ENCODE data around the gene PDE12.
"Not testable (repeated sequence)": the region's sequence is repeated elsewhere in the genome, so short reads cannot be mapped to it uniquely, and the experiment has no call there.

The PDE12 gene

DNA sequence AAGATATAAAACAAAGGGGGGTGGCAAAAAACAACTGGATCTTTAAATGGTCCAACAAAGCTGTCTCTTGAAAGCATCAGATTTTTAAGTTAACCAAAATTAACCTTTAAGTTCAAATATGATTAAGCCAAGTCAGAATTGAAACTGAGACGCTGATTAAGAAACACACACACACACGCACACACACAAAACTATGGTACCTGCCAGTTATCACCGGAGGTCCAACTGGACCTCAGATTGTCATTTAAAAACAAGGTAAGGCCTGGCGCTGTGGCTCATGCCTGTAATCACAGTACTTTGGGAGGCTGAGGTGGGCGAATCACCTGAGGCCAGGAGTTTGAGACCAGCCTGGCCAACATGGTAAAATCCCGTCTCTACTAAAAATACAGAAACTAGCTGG, 30.7 kb downstream of the PDE12 start:
- DNase-seq = no peak

DNA sequence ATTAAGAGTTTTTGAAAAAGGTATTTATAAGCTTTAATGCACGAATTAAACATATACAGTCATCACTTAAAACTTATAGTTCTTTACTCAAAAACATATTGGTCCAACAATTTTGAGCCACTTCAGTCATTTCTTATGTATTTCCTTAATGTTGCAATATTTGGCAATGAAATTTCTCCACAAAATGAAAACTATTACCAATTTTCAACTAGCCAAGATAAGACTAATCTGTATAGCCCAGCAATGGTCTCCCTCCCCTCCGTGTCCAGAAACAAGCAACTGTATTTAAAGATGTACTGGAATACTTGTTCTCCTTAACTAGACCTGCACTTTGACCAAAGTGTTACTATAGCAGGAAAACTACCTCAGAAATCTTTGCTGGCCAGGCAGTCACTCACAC, 31.8 kb downstream of the PDE12 start:
- no peak for DNase-seq

DNA sequence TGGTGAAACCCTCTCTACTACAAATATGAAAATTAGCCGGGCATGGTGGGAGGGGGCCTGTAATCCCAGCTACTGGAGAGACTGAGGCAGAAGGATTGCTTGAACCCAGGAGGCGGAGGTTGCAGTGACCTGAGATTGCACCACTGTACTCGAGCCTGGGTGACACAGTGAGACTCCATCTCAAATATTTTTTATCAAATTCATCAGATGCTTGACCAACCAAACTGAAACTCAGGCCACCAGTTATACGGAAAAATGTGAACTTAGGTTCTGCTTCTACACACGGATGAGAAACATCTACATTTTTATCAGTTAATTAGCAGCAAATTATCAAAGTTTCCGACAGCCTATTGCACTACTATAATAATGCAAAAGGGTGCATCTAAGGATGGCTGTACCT, 36.2 kb downstream of the PDE12 start:
- DNase-seq = no peak

DNA sequence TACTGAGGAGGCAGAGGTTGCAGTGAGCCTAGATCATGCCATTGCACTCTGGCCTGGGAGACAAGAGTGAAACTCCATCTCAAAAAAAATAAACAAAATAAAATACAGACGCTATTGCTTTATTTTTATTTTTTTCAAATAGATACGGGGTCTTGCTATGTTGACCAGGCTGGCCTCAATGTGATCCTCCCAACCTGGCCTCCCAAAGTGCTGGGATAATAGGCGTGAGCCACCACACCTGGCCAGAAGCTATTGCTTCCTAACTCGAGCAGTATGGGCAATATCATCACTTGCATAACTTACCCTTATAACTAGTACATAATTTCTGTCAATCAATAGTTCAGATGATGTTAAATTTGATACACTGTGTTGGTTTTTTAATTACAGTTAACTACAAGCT, 38.1 kb downstream of the PDE12 start:
- DNase-seq = no peak

DNA sequence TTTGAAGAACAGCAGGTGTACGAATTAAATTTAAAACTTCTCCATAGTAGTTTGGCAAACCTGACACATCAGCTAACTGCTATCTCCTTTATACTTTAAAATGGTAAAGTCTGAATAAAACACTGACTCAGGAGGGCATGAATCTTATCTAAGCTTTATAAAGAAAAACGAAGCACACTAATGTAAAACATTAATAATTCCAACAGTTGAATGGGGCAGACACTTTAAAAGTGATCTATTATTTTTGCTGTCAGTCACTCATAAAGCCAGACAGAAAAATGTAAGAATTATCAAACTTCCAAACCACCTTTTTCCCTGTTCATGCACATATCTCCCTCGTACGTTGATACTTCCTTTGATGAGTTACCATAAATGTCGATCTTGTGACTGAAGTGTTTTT, 38.5 kb downstream of the PDE12 start:
- DNase-seq = no peak

DNA sequence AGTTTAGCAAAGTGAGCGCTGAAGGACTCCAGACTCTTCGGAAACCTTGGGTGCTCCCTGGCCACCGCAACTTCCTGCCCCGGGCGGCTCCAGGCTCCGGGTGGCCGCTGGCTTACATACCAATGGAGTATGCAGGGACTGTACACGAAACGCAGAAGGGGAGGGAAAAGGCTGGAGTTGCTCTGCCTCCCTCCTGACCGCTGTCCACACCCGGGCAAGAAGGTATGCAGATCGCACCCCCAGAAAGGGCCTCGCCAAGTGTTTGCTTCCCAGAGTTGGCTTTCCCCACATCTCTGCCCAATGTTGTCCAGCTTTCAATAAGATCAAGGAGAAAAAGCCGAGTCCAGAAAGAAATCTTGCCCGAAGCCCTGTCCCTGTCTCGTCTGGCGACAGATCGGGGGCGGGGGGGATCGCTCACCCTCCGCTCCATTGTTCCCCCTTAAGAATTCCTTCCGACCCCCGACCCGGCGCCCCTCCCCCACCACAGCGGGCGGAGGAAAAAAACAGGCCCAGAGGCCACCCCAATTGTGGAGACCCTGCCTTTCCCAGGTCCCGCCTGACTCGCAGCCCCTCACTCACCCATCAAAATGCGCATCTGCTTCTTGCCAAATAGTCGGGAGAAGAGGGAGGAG, 40.5 kb downstream of the PDE12 start:
- DNase-seq = no peak

DNA sequence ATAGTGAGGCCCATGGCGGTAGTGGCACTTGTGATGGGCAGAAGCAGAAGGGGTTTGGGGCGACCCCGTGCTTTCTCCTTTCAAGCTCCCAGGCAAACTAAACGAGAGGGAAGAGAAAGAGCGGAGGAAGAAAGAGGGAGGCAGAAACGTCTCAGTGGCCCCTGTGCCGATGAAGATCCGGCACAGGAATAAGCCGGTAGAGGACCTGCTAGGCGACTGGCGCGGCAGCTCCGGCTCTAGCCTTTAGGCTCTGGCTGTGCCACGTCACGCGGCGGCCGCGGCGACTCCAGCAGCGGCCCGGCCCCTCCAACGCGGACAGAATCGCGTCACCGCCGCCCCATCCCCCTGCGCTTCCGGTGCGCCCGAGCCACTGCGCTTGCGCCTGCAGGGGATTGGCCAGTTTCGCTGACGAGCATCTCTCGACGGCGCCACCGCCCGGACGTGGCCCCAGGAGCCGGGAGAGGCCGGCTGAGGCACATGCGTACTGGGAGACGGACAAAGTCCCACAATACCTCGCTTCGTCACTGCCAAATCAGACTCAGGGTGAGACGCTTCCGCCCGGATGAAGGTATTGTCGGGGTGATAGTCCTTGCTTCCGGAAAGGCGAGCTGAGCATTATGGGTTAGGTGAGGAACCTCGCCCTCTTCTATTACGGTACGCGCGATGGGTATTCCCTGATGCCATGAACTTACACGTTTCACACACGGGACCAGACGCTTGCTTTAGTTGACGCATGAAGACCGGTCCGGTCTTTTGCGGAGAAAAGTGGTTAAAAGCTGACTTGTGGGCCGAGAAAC, 41.3 kb downstream of the PDE12 start, which contains the start of gene ARF4:
Gene ARF4 (minus strand): TSS at position 218 of the 797 bp plus-strand sequence. CDS start 204 bp downstream, at position 14.
- peak; percentile 87 for DNase-seq

DNA sequence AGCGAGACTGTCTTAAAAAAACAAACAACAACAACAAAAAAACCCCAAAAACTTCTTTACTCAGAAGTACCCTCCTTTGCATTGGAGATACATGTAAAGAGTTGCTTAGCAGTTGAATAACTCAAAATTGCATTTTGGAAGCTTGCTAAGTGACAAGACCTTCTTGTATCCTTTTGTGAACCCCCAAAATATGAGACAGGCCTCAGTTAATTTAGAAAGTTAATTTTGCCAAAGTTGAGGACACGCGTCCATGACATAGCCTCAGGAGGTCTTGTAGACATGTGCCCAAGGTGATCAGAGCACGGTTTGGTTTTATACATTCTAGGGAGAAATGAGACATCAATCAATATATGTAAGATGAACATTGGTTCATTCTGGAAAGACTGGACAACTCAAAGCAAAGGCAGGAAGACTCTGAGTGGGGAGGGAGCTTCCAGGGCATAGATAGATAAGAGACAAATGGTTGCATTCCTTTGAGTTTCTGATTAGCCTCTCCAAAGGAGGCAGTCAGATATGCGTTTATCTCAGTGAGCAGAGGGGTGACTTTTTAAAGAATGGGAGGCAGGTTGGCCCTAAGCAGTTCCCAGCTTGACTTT, 42.8 kb downstream of the PDE12 start:
- no peak for DNase-seq

DNA sequence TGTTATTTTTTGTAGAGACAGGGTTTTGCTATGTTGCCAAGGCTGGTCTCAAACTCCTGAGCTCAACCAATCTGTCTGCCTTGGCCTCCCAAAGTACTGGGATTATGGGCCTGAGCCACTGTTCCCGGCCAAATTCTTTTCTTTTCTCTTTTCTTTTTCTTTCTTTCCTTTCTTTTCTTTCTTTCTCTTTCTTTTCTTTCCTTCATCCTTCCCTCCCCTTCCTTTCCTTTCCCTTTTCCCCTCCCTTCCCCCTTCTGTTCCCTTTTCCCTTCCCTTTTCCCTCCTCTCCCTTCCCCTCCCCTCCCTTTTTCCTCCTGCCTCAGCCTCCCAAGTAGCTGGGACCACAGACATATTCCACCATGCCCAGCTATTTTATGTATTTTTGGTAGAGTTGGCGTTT, 44.1 kb downstream of the PDE12 start:
- DNase-seq = no peak

DNA sequence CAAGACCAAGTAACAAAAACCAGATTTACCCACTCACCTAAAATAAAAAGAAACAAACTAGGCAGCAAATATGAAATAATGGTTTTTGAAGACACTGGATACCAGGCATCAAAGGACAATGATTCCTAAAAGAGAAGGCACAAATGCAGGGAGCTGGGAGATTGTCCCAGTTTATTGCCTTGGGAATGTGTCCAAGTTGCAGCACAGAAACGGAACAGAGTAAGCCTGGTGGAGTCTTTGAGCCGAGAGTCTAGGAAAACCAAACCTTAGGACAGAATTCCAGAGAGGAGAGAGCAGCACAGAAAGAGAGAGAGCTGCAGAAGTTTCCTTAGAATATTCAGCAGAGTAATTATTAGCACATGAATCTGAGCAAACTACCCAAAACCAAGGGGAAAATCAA, 48.9 kb downstream of the PDE12 start:
- DNase-seq = no peak

DNA sequence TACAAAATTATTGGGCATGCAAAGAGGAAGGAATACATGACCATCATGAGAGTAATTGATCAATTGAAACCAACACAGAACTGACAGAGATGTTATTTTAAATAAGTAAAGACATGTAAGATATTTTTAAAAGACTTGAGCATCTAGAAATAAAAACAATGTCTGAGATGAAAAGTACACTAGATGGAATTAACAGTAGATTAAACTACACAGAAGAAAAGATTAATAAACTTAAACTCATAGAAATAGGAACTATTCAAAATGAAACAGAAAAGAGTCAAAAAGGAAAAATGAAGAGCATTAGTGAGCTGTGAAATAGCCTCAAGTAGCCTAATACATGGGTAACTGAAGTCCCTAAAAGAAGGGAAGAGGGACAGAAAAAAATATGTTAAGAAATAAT, 49.6 kb downstream of the PDE12 start:
- DNase-seq = no peak

DNA sequence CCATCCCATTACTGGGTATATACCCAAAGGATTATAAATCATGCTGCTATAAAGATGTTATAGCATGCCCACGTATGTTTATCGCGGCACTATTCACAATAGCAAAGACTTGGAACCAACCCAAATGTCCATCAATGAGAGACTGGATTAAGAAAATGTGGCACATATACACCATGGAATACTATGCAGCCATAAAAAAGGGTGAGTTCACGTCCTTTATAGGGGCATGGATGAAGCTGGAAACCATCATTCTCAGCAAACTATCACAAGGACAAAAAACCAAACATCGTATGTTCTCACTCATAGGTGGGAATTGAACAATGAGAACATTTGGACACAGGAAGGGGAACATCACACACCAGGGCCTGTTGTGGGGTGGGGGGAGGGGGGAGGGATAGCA, 55.8 kb downstream of the PDE12 start:
- not testable (repeated sequence) for DNase-seq

DNA sequence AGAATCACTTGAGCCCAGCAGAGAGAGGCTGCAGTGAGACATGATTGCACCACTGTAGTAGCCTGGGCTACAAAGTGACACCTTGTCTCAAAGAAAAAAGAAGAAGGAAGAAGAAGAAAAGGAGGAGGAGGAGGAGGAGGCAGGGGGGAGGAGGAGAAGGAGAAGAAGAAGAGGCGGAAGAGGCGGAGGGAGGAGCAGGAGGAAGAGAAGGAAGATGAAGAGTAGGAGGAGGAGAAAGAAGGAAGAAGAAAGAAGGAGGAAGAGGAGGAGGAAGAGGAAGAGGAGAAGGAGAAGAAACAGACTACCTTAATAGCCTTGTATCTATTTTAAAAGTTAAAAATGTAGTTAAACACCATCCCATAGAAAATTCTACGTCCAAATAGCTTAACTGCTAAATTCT, 60.2 kb downstream of the PDE12 start:
- no peak for DNase-seq
